Activated T-cell treated with anti-CD3 and anti-CD28 coated beads, Interleukin-2, amount 50 U/mL, for 72 hours (primary cell): Measurements from ENCODE around the gene MOB3B. TPM values are rescaled to one million over a fixed set of nuclear protein-coding genes. Genes with fewer than 3 reads are reported as not detected.
A peak's percentile ranks its signal among the peaks of the same experiment; 100 is the strongest.

Experiments
- ATAC-seq, 2 donors: fragments of 150-1000 bp; cut with Tn5 transposase; replicated peaks in 1 of 2; 2 replicates each; pipeline ENCODE4 v1.10.0; 2021; ENCODE audit warnings: moderate library complexity in 2 of 2, mild to moderate bottlenecking in 1 of 2
- DNase-seq, 2 donors: peaks; one replicate each; pipeline ENCODE4 v3.0.0; 2021 to 2022; ENCODE audit warnings: mixed read lengths in 1 of 2
- H3K27ac Mint-ChIP-seq: one replicate; pipeline ENCODE4 v1.8.0; 2022; ENCODE audit warnings: mild to moderate bottlenecking, moderate library complexity, mixed read lengths
- H3K27me3 Mint-ChIP-seq: one replicate; pipeline ENCODE4 v1.8.0; 2022; ENCODE audit warnings: low read depth, mixed read lengths
- H3K36me3 Mint-ChIP-seq, 2 donors: one replicate each; pipeline ENCODE4 v1.8.0; 2022; ENCODE audit warnings: mixed read lengths in 2 of 2, mild to moderate bottlenecking in 1 of 2; ENCODE audit not compliant: insufficient read depth in 2 of 2
- H3K4me1 Mint-ChIP-seq: one replicate; pipeline ENCODE4 v1.8.0; 2022; ENCODE audit warnings: low read depth, mixed read lengths
- H3K4me3 Mint-ChIP-seq, 2 donors: one replicate each; pipeline ENCODE4 v1.8.0; 2022; ENCODE audit warnings: mild to moderate bottlenecking in 2 of 2, mixed read lengths in 2 of 2, moderate library complexity in 2 of 2
- H3K9me3 Mint-ChIP-seq, 2 donors: one replicate each; pipeline ENCODE4 v1.8.0; 2022; ENCODE audit warnings: mixed read lengths in 2 of 2
- total RNA-seq, 2 donors: library from RNA; stranded (reverse); gene quantifications; one replicate each; pipeline ENCODE4 v1.2.3, GENCODE V29; 2022

Gene MOB3B
- total RNA-seq, 2 donors from 2014 or later = 1.3 to 1.6 TPM

GRCh38 chr9:27353474-27354229, 176.0 kb downstream of the MOB3B start:
- DNase-seq (no peak), ATAC-seq (peak; percentile 35 to 40)
- Mint-ChIP-seq H3K4me3 (no peak overlapping the region), H3K4me1 (peaks cover 29% of the 10 kb centered on the region), H3K36me3 (no peaks in the 10 kb centered on the region), H3K27ac (no peak overlapping the region), H3K27me3 (no peaks in the 10 kb centered on the region), H3K9me3 (no peaks in the 10 kb centered on the region)

- Mint-ChIP-seq H3K9me3 (no peaks in the 10 kb centered on the region), H3K4me3 (no peak overlapping the region), H3K27ac (no peak overlapping the region), H3K27me3 (no peaks in the 10 kb centered on the region), H3K4me1 (peaks cover 29% of the 10 kb centered on the region), H3K36me3 (no peaks in the 10 kb centered on the region)
- DNase-seq = no peak
- no peak for ATAC-seq
These were observed 176.5 kb downstream of the MOB3B start for GRCh38 chr9:27353166-27353473.

DNA sequence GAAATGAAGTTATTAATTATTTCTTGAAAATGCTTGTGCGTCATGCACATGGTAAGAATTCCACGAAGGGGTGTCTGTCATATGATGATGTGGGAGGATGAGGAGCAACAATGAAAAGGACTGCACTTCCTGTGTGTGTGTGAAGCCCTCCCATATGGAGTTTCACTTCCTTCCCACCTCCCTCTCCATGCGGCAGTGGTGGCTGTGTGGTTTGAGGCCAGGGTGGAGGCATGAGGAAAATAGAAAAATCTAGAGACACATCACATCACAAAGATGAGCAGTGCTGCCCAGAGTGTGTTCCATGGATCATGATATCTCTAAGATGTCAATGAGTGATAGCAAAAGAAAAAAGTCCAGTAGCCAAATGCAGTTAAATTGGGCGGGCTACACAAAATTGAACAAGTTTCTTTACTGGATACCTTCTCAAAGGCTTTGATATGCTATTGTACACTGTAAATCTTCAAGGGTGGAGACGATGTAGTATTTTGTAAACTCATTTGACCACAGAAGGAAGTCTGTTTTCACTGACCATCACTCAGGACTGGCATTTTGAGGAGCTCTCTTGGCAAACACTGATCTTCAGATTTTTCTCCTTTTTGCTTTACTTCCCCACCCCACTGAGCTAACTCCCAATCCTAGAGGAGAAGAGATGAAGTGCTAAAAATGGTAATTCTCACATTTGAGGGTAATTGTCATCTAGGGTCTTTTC, 177.0 kb downstream of the MOB3B start:
- no peak for ATAC-seq
- peak in 1 of 2 donors; percentile 8 for DNase-seq

DNA sequence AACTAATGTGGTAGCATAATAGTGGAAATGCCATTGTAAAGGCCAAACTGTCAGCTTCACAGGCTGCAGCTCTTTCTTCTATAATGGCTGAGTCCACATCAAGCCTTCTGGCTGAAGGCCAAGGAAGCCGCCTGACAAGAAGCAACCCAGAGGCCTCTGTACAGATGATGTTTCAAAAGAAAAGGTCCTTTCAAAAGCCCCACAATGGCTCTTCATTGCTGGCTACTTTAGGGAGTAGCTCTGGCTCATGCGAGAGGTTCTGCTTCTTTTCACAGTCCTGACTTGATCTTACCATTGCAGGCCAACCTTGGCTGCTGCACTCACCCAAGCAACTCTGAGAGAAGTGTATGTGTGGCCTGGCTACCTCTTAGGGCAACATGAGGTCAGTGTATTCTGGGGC, 178.2 kb downstream of the MOB3B start:
- Mint-ChIP-seq H3K36me3 (no peaks in the 10 kb centered on the region), H3K27me3 (no peaks in the 10 kb centered on the region), H3K9me3 (no peaks in the 10 kb centered on the region), H3K4me3 (no peak overlapping the region), H3K4me1 (peaks cover 24% of the 10 kb centered on the region), H3K27ac (no peak overlapping the region)
- ATAC-seq (no peak), DNase-seq (no peak)

More for the DNA sequence above, 177.0 kb downstream of the MOB3B start:
- no peak overlapping the region for H3K27ac Mint-ChIP-seq
- no peak overlapping the region for H3K4me3 Mint-ChIP-seq
- no peaks in the 10 kb centered on the region for H3K27me3 Mint-ChIP-seq
- no peaks in the 10 kb centered on the region for H3K9me3 Mint-ChIP-seq
- H3K36me3 Mint-ChIP-seq = no peaks in the 10 kb centered on the region
- H3K4me1 Mint-ChIP-seq = peaks cover 29% of the 10 kb centered on the region

GRCh38 chr9:27350382-27350976, 179.1 kb downstream of the MOB3B start:
- H3K4me1 Mint-ChIP-seq = peaks cover 22% of the 10 kb centered on the region
- no peak overlapping the region for H3K4me3 Mint-ChIP-seq
- DNase-seq (no peak), ATAC-seq (no peak)
- H3K27ac Mint-ChIP-seq = no peak overlapping the region
- no peaks in the 10 kb centered on the region for H3K36me3 Mint-ChIP-seq
- no peaks in the 10 kb centered on the region for H3K9me3 Mint-ChIP-seq
- no peaks in the 10 kb centered on the region for H3K27me3 Mint-ChIP-seq

DNA sequence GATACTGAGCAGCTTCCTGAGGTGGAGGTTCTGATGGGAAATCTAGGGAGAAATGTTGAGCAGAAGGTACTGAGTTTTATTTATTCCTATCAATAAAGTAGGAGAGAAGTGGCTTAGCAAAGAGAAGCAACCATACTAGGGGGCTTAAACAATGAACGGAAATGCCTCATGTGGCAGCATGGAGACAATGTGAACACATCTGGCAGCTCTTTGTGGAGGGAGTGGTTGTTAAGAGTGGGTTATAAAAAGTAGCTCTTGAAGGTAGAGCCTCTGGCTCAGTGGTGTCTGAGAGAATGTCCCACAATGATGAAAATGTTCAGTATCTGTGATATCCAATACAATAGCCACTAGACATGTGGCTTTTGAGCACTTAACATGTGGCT, 179.9 kb downstream of the MOB3B start:
- H3K4me1 Mint-ChIP-seq = peaks cover 22% of the 10 kb centered on the region
- H3K36me3 Mint-ChIP-seq = no peaks in the 10 kb centered on the region
- no peak overlapping the region for H3K4me3 Mint-ChIP-seq
- ATAC-seq (no peak), DNase-seq (no peak)
- H3K9me3 Mint-ChIP-seq = no peaks in the 10 kb centered on the region
- no peaks in the 10 kb centered on the region for H3K27me3 Mint-ChIP-seq
- H3K27ac Mint-ChIP-seq = no peak overlapping the region

DNA sequence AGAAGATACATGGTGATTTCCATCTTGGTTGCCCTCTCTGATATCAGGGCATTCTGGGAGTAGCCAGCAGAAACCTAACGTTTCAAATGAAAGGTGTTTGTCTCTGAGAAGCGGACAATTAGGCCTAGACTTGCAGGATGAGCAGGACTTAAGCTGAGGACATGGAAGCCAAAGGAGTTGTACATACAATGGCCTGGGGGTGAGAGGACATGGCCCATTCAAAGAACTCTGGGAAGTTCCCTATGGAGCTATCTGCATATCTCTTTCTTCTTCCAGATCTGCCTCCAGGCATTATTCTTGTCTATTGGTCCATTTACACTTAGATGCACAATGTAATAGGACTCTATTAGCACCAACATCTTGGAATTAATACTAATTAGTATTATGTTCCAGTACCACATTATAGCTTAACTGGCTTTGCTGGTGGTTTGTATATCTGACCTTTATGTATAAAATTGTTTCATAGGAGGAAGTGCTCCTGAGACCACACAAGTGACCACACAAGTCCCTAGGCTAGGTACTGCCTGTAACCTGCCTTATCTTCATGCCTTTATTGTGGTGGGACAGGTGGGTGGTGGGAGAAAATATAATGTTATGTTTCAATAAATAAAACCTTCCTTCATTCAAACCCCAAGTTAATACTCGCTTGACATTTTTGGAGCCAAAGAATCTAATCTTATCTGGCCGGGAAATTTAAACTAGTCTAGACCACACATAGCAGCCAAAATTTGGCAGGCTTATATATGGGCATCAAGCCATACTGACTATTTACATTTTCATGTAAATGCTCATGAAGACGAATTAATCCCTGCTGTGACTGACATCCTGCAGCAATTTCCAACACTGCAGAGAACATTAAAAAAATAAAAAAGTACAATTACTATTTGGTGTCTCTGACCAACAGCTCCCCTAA, 180.6 kb downstream of the MOB3B start:
- DNase-seq (no peak), ATAC-seq (no peak)
- Mint-ChIP-seq H3K36me3 (no peaks in the 10 kb centered on the region), H3K27me3 (no peaks in the 10 kb centered on the region), H3K4me1 (peaks cover 22% of the 10 kb centered on the region), H3K4me3 (no peak overlapping the region), H3K27ac (no peak overlapping the region), H3K9me3 (no peaks in the 10 kb centered on the region)

GRCh38 chr9:27347889-27348288, 181.7 kb downstream of the MOB3B start:
- DNase-seq = no peak
- H3K27ac Mint-ChIP-seq = no peak overlapping the region
- peaks cover 10% of the 10 kb centered on the region for H3K4me1 Mint-ChIP-seq
- ATAC-seq = no peak
- H3K36me3 Mint-ChIP-seq = no peaks in the 10 kb centered on the region
- no peaks in the 10 kb centered on the region for H3K27me3 Mint-ChIP-seq
- no peaks in the 10 kb centered on the region for H3K9me3 Mint-ChIP-seq
- H3K4me3 Mint-ChIP-seq = no peak overlapping the region

- ATAC-seq (no peak), DNase-seq (no peak)
- H3K27me3 Mint-ChIP-seq = no peaks in the 10 kb centered on the region
- no peaks in the 10 kb centered on the region for H3K4me1 Mint-ChIP-seq
- H3K4me3 Mint-ChIP-seq = no peak overlapping the region
- H3K9me3 Mint-ChIP-seq = no peaks in the 10 kb centered on the region
- no peak overlapping the region for H3K27ac Mint-ChIP-seq
- no peaks in the 10 kb centered on the region for H3K36me3 Mint-ChIP-seq
These were observed 184.8 kb downstream of the MOB3B start for GRCh38 chr9:27344776-27345175.

DNA sequence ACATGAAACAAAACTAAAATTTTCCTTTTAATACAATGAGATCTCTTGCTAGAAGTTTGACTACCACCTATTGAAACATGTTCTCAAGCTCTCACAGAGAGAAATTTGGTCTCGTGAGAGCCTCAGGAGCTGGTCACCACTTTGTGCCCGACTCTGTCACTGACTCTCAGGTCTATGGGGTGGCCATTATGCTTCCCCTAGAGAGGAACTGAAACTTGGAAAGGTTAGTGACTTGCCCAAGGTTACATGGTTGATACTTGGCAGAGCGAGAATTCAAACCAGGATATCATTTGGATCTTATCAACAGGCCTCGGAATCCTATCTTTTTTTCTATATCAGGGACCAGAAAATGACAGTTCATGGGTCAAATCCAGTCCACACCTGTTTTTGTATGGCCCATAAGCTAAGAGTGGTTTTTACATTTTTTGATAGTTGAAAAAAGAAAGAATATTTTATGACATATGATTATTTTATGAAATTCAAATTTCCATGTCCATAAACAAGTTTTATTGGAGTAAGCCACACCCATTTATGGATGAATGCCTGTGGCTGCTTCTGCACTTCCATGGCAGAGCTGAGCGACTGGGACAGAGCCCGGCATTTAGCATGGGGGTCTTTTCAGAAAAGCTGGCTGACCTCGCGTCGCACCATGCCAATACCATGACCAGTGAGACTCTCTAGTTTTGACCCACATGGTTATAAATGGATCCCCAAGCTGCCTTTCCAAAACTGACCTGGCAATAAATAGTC, 187.9 kb downstream of the MOB3B start:
- Mint-ChIP-seq H3K36me3 (no peaks in the 10 kb centered on the region), H3K27ac (no peak overlapping the region), H3K27me3 (no peaks in the 10 kb centered on the region), H3K4me3 (no peak overlapping the region), H3K4me1 (no peaks in the 10 kb centered on the region), H3K9me3 (no peaks in the 10 kb centered on the region)
- no peak for ATAC-seq
- DNase-seq = no peak

GRCh38 chr9:27340961-27341511, 188.6 kb downstream of the MOB3B start:
- Mint-ChIP-seq H3K9me3 (no peaks in the 10 kb centered on the region), H3K27ac (no peak overlapping the region), H3K4me1 (no peaks in the 10 kb centered on the region), H3K27me3 (no peaks in the 10 kb centered on the region), H3K4me3 (no peak overlapping the region), H3K36me3 (no peaks in the 10 kb centered on the region)
- ATAC-seq (no peak), DNase-seq (no peak)

DNA sequence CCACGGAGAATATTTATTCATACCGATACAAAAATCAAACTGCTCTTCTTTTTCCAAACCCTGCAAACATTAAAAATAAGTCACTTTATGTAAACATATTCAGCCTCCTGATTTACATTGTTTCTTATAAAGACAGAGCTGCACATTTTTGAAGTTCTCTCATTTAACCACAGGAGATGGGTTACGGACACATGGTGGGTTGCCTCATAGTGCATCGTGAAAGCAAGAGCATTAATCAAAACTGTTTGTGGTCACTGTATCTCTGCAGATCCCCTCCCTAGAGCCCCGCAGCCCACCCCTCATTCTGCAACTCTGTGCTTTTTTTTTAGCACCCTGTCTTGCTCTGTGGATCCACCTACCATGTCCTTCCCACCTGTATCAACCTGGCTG, 189.3 kb downstream of the MOB3B start:
- ATAC-seq (no peak), DNase-seq (no peak)
- H3K4me1 Mint-ChIP-seq = no peaks in the 10 kb centered on the region
- no peak overlapping the region for H3K4me3 Mint-ChIP-seq
- H3K27ac Mint-ChIP-seq = no peak overlapping the region
- no peaks in the 10 kb centered on the region for H3K27me3 Mint-ChIP-seq
- no peaks in the 10 kb centered on the region for H3K36me3 Mint-ChIP-seq
- no peaks in the 10 kb centered on the region for H3K9me3 Mint-ChIP-seq
